ENCODE data around the gene NIPAL4. TPM values are rescaled to one million over a fixed set of nuclear protein-coding genes. Genes with fewer than 3 reads are reported as not detected.

Gene NIPAL4
- total RNA-seq, 1 experiment from 2014 or later: not detected

- DNase-seq (ENCODE audit: low spot score): no peak
Measured at GRCh38 chr5:157485340-157485739, 25.3 kb downstream of the NIPAL4 start.

- DNase-seq (ENCODE audit: low spot score): no peak
Measured at GRCh38 chr5:157485811-157486210, 25.8 kb downstream of the NIPAL4 start.

DNA sequence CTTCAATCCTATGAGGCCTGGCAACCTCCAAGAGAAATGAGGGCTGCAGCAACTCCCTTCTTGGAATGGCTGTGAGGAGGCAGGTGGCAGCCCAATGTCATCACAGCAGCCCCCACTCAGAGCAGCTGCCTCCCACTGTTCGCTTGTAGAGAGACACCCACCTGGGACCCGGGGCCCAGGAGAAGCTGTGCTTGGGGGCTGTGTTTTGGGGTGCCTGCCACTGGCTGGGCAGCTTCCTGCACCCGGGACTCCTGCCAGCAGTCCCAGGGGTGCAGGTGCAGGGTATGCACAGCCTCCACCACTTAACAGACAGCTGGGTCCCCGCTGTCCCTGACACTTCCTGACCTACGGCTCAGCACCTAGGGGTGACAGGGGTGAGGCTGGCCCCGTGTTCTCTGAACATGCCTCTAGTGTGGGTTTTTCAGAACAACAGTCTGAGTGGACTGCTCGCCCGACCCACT is 26.2 kb downstream of the NIPAL4 start:
- DNase-seq (ENCODE audit: low spot score): no peak

GRCh38 chr5:157486861-157487260 is 26.8 kb downstream of the NIPAL4 start:
- DNase-seq (ENCODE audit: low spot score): no peak

GRCh38 chr5:157487358-157487757 is 27.3 kb downstream of the NIPAL4 start:
- DNase-seq (ENCODE audit: low spot score): no peak

DNA sequence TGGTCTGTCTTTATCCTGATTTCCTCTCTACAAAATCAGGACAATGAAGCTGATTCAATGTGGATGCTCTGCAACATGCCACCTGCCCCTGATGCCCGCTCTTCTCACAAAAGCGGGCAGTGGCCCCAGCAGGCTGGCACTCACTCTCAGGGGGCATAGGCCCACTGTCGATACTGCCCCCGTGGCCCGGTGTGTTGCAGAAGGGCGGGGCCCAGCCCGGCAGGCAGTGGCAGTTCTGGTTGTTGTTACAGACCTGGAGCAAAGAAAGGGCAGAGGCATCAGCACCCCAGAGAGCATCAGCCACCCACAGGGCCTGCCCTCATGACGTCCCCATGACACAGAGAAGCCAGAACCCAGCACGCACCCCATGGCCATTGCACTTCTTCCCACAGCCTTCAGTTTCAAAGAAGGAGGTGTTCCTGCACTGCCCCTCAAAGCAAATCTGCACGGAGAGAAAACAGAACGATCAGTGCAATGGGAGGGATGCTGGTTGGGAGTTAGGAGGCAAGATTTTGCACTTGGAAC is 31.5 kb downstream of the NIPAL4 start:
- DNase-seq (ENCODE audit: low spot score): no peak

DNA sequence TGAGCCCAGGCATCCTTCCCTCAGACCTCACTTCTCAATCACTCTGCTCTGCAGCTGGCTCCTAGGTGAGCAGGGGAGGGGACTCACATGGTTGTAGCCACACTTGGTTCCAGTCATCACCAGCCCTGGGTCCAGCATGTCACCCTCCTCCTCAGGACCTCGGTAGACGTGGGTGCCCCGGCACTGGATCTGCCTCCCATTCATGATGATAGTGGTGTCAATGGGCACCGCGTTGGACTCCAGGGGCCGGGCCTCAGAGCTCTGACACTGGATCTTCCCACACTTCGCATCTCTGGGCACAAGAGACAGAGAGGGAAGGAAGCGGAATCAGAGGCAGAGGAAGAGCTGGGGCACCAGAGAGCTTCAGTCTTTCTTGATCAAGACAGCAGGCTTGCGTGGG is 32.9 kb downstream of the NIPAL4 start:
- DNase-seq (ENCODE audit: low spot score): no peak

DNA sequence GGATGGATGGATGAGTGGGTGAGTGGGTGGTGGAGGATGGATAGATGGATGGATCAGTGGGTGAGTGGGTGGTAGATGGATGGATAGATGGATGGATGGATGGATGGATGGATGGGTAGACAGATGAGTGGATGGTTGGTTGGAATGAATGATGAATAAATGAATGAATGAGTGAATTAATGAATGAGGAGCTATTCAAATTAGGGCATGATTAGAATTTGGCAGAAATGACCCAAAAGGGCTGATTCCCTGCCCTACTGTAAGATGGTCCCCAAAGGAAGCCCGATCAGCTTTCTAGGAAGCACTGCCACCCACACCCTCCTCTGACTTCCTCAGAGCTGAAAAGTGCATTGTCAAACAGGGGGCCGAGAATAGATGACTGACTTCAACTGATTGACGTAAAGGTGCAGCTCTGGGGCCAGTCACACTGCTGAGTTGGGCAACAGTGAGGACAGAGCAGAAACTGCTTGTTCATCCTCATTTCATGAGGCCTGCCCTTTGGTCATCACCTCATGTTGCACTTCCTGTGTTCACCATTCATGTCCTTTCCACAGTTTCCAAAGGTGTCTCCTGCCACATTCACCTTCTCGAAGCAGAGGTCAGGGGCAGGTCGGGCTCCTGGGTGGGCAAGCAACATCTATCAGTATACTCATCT is 34.3 kb downstream of the NIPAL4 start:
- no peak for DNase-seq (ENCODE audit: low spot score)

GRCh38 chr5:157496864-157497263 is 36.9 kb downstream of the NIPAL4 start:
- DNase-seq (ENCODE audit: low spot score): no peak

GRCh38 chr5:157497875-157498611 is 38.0 kb downstream of the NIPAL4 start:
- DNase-seq (ENCODE audit: low spot score): no peak

- DNase-seq (ENCODE audit: low spot score): no peak
Measured at GRCh38 chr5:157502143-157502647, 42.2 kb downstream of the NIPAL4 start.

- DNase-seq (ENCODE audit: low spot score): no peak
Measured at GRCh38 chr5:157504053-157504452, 44.0 kb downstream of the NIPAL4 start.

DNA sequence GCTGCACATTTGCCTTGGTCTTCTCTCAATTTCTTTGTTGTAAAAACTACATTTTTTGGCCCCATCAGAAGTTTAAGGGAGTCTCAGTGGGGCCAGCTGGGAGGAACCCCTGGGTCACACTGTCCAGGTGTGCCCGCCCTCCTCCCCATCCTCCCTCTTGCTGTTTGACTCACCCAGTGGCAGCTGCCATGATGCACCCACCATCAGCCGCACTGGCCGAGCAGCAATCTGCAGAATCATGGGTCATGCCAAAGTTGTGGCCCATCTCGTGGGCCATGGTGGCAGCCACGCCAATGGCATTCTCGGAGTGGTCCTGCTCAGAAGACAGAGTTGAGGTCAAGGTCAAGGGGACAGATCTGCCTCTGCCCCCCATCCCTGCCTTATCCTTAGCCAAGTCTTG is 45.5 kb downstream of the NIPAL4 start:
- DNase-seq (ENCODE audit: low spot score): no peak

DNA sequence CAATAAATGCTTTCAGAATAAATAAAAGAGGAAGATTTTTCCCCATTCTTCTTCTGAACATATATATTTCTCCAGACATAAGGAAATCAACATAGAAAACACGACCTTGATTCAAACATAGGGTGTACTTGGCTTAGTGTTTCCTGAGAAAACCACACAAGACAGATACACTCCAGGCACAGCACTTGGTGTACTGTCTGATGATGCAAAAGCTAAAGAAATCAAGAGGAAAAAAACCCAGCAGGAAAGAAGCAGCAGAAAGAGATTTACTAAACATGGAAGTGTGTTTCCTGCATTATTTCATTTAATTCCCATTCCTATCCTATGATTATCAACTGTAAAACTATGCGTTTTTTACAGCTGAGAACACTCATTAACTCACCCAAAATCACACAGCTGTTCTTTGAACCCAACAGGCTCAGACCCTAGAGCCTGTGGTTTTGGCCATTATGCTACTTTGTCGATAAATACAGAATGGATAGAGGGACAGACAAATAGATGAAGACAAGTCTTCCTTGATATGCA is 46.1 kb downstream of the NIPAL4 start:
- no peak for DNase-seq (ENCODE audit: low spot score)

GRCh38 chr5:157506981-157507780 is 47.2 kb downstream of the NIPAL4 start:
- DNase-seq (ENCODE audit: low spot score): no peak

- no peak for DNase-seq (ENCODE audit: low spot score)
Measured at GRCh38 chr5:157509093-157509492, 49.1 kb downstream of the NIPAL4 start.

DNA sequence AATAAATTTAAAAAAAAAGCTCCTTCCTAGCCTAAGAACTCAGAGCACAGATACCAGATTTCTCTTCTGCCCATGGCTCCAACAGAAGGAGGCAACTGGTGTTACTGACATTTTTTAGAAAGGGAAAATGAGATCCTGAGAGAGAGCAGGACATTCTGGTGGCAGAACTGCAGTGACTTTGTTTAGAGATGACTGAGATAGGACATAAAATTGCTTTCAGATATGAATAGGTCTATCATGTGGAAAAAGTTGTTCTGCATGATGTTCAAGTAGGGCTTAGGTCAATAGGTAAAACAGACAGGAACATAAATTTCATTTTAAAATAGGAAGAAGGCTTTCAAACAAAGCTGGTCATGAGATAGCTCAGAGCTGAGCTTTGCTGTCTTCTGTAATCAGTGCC is 49.6 kb downstream of the NIPAL4 start:
- DNase-seq (ENCODE audit: low spot score): no peak

DNA sequence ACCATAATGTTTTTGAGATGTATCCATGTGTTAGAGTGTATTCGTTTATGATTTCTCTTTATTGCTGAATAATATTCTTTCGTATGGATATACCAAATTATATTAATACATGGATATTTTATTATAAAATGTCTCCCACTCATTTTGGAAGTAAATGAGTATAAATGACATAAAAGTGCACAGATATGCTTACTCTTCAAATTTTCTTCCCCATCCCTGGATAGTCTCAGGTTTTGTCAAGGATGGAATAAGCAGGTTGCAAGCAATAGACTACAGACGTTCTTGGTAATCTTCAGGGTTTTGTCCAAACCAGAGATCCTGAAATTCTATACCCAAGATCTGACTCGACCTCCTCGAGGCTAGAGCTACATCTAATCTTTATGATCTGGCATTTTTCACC is 50.7 kb downstream of the NIPAL4 start:
- DNase-seq (ENCODE audit: low spot score): no peak

- DNase-seq (ENCODE audit: low spot score): peak; percentile 97
Measured at GRCh38 chr5:157511651-157512644, 51.9 kb downstream of the NIPAL4 start.

GRCh38 chr5:157513182-157513581 is 53.2 kb downstream of the NIPAL4 start:
- DNase-seq (ENCODE audit: low spot score): no peak

DNA sequence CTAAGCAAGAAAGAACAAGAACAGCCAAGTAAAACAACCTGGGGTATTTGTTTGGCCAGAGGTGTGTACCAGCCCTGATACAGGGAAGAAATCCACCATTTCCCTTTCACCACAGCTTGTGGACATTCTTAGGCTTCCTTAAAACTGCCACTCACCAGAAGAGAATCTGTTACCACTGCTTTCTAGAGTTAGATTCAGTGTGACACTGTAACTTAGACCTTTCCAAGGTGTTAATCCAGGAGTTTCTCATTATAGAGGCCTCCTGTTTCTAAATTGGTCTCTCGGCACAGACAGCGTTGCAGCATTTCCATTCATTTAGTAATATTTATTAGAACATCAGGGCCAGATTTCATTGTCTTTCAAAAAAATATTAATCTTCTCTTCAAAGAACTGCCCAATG is 55.0 kb downstream of the NIPAL4 start:
- DNase-seq (ENCODE audit: low spot score): no peak

Data from H4 (cell line).